ENCODE data around the gene NAT9.

The NAT9 gene

GRCh38 chr17:74804683-74805082, 28.5 kb upstream of the NAT9 start:
- no peak for DNase-seq

DNA sequence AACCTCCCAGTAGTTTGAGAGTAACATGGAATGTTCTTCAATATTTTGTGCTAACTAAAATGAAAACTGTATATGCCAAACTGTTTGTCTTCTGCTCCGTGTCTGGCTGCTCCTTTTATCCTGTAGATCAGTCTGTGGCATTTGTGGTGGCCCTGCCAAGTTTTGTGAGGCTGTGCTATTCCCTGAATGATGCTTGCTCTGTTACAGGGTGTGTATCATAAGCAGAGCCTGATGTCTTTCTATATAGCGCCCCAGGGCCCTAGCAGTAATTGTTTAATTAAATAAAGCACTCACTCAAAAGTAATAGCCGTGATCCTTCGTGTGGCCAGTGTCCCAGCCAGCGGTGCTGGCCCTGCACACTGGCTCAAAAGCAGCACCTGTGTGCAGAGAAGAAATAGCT, 27.8 kb upstream of the NAT9 start:
- DNase-seq: peak; percentile 78

DNA sequence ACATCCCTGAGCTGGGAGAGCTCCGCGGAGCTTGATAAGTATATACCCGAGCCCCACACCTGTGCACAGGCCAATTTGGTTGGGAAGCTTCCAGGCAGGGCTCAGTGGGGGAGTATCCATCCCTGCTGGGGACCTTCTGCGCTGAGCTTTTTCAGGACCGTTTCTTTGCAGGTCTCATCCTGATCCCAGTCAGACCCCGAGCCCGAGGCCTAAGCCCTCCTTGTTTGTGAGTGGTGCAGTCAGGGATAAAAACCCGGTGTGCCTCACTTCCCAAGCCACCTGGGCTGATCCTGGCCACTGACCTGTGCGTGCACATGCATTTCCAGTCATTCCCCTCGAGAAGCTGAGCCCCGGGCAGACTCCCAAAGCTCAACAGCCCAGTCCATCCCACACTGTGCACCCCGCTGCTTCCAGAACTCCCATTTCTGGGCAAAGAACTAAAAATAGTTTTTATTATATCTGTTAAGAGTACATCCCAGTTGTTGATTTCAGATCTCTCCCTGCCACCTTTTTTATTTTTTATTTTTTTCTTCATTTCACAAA, 27.3 kb upstream of the NAT9 start:
- peak; percentile 61 for DNase-seq

GRCh38 chr17:74801896-74802295, 25.8 kb upstream of the NAT9 start:
- no peak for DNase-seq

DNA sequence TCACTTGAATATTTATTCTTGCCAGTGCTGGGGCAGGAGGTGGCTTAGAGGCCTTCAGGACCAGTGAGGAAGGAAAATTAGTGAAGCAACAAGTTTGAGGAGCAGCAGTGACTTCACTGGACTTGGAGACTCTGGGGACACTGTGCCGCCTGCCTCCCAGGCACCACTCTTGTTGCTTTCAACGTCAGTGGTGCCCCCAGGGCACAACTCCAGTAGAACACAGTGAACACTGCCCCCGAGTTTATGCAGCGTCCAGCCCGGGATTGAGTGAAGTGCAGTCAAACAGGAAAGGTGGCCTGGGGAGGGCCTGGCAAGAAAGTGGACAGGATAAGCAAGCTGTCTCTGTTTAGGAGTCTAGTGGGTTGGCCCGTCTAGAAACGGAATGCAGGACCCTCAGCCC, 24.4 kb upstream of the NAT9 start:
- no peak for DNase-seq

DNA sequence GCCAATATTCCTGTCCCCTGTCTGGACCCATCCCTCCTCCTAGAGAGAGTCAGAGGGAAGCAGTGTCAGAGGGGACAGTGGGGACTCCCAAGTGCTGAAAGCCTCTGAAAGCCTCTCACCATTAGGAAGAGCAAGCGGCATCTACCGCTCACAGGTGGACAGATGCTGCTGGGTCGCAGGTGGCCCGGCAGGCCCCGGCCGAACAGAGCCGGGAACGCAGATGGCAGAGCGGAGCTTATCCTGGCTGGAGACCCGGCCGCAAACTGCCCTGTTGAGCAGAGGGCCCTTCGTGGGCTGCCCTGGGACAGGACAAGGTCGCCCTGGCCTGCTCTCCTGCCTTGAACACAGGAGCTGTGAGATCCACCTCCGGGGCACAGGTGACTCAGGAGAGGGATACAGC, 23.0 kb upstream of the NAT9 start:
- DNase-seq: no peak

DNA sequence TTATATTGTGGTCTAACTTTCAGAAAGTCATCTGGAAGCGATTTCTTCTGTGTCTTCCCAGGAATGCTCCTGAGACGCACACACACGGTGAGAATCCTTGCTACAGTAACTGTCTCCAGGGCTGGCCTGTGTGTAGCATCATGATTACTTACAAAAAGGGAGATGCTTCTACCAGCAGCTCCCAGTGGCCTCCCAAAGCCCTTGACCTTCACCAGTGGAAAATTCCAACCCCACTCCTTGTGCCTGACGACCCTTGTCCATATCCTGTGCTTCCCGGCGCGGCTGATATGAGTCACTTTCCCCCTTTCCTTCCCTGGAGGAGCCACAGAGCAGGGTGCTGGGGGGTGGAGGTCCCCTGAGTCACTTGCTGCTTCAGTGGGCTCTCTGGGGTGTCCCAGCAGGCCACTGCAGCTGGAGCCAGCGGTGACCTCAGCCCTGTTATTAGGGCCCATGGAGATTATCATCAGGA, 22.1 kb upstream of the NAT9 start:
- no peak for DNase-seq

GRCh38 chr17:74797824-74798223, 21.7 kb upstream of the NAT9 start:
- DNase-seq: no peak

- DNase-seq: no peak
Observed at GRCh38 chr17:74796866-74797265, 20.7 kb upstream of the NAT9 start.

DNA sequence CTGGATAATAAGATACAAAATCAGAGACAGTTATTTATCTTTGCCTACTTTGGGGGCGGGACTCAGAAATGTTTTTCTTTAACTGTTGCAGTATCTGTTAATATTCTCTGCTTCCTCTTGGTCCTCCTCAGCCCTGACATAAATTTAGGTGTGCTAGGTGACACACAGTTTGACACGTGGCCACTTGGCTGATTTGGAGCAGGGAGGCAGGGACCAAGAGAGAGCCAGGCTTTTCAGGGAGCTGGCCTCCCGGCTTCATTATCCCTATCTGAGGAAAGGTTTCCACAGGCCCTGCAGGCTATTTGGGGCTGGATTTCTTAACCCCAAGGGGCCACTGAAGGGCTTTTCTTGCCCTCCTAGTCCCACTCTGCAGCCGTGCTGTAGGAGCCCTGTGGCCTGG, 20.1 kb upstream of the NAT9 start:
- no peak for DNase-seq

DNA sequence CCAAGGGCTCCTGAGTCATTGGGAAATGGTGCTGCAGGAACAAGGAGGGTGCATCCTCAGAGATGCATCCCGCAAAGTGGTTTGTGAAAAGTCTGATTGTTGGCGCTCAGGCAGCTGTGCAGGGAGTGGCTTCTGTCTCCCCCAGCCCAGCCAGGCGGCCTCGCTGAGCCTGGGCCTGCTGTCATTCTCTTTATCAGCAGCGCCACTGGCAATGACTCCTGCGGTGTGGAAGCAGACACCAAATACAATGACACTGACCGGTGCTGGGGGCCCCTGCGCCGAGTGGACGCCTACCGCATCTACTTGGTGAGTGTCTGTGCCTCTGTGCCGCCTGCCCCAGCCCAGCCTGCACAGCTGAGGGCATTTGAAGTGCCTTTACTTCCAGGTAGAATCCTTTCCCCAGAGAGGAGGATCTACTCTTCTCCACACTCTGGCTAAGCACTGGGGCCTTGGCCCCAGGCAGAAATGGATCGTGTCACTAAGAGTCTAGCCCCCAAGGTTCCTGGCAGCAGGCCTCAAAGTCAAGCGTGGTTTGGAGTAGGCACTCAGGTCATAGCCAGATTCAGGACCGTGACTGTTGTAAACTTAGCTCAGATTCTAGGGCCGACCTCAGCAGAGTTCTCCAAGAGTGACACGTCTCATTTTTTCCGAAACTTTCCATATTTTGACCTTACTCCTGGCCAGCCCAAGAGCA, 19.3 kb upstream of the NAT9 start:
- no peak for DNase-seq

DNA sequence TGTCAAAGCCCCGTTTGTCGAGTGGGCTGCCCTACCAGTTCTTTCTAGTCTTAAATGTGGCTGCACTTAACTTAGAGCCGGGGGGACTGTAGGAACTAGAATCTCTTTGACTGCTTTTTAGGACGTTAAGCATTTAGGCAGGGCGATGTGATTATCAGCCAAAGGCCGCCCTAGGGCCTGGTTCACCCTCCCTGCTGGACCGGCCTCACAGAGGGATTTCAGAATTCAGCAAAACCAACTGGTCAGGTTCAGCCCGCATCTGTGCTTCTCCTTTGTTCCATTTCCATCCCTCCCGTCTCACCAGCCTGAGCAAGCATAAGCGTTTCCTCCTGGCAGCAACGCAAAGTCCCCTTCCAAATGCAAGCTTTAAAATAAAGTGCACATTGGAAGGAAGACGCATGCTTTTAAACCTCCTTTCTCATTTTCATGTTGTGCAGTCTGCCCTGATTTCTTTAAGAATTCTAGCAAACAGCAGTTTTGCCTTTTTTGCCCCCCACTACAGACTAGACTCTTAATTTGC, 16.5 kb upstream of the NAT9 start:
- no peak for DNase-seq

GRCh38 chr17:74790161-74791058, 14.3 kb upstream of the NAT9 start:
- no peak for DNase-seq

- no peak for DNase-seq
Observed at GRCh38 chr17:74786431-74787055, 10.4 kb upstream of the NAT9 start.

DNA sequence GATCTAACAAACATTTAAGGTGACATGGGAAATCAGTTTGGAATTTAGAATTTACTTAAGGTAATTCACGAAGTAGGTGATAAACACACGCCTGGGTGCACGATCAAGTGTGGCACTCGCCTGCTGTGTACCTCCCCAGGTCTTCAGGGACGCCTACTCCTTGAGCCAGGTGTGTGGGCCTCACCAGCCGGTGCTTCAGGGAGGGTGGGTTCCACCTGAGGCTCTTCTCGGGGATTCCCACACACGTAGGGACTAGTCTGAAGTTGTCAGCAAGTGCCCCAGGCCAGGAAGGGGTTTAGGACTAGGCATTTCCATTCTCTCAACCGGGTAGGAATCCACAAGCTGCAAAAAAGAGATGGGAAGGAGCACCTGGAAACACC, 9.8 kb upstream of the NAT9 start:
- DNase-seq: no peak

- DNase-seq: no peak
Observed at GRCh38 chr17:74785096-74785980, 9.2 kb upstream of the NAT9 start.

DNA sequence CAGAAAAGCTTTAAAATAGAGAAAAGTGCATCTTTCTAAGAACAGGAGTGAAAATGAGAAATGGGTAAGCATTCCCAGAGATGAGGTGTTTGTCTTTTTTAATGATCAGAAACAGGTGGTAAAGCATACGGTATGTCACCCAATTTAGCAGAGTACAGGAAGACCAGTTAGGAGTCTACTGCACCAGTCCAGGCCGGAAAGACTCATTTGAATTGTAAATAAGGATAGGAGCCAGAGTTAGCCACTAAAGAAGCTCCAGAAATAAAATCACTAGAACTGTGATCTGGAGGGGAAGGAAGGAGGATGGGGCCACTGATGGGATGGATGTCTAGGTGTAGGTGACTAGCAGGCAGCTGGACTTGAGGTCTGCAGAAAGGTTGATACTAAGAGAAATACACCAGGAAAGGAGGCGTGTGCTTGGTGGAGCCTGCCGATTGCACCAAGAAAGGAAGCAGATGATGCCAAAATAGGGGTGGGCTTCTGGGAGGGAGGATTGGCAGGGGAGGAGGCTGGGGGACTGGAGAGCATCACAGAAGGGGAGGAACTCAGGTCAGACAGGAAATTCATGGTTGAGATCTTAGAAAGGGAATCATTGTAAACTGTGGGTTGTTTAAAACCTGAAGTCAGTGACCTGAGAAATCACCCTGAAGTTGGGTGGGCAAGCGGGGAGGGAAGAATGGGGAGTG, 8.1 kb upstream of the NAT9 start:
- DNase-seq: no peak

- no peak for DNase-seq
Observed at GRCh38 chr17:74782571-74782970, 6.4 kb upstream of the NAT9 start.

DNA sequence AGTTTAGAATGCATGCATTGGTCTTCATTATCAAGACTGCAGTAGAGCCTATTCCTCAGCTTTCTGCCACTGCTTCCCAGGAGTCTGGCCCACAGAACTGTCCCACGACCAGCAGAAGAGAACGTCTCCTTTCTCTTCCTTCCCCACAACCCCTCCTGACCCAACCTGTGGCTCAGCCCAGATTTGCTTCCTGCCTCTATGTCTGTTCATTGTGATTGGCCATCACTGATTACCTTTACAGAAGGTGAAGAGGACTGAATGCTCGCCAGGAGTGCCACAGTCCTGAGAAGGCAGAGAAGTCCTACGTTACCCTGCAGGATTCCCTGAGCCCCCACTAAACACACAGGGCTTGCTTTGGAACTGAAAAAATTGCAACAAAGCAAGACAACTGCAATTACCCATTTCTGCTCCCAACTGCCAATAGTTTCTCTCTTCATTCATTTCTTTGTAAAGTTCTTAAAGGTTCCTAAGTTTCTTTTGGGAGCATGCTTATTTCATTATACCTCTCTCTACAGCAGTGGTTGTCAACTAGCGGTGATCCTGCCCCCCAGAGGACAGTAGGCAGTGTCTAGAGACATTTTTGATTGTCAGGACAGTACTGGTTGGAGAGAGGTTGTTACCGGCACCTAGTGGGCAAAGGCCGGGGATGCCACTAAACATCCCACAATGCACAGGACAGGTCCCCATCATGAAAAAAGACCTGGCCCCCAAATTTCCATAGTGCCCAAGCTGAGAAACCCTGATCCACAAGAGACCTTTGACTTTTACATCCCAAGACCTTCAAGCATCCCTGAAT, 4.5 kb upstream of the NAT9 start:
- DNase-seq: no peak

GRCh38 chr17:74779948-74780400, 3.8 kb upstream of the NAT9 start:
- no peak for DNase-seq

DNA sequence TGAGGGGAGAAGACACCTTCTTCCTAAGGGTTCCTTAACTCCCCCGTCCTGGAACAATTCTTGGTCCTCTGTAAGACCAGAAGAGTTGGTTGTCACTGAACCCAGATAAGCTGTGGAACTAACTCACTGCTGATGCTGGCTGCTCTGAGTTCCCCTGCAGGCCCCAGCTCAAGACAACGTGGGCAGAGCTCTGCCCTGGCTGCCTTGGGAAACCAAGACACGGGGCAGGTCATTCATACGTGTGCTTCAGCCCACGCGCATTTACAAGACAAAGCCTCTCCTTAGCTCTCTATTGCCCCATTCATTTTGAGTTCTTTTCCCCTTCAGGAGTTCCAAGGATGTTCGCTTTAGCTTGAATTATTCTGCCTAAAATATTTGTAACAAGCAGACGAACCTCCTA, 3.4 kb upstream of the NAT9 start:
- no peak for DNase-seq

Data from NCI-H69 (cell line).